T-helper 1 cell treated with Interleukin-12 subunit alpha and Interleukin-12 subunit beta and Interleukin-4 antibody, amounts not matched to agents 30 μg/mL and 1 μg/mL, for 36 hours (primary cell): ENCODE data around the gene ZNF608.

ENCODE experiments used
- H3K27ac Mint-ChIP-seq: one replicate; pipeline ENCODE4 v1.8.0; 2021; ENCODE audit warnings: mild to moderate bottlenecking, mixed read lengths
- H3K27me3 Mint-ChIP-seq: one replicate; pipeline ENCODE4 v1.8.0; 2021; ENCODE audit warnings: low read depth, mixed read lengths
- H3K36me3 Mint-ChIP-seq: one replicate; pipeline ENCODE4 v1.8.0; 2021; ENCODE audit warnings: low read depth, mixed read lengths
- H3K4me1 Mint-ChIP-seq: one replicate; pipeline ENCODE4 v1.8.0; 2021; ENCODE audit warnings: low read depth, mixed read lengths
- H3K4me3 Mint-ChIP-seq: one replicate; pipeline ENCODE4 v1.8.0; 2021; ENCODE audit warnings: mild to moderate bottlenecking, moderate library complexity, mixed read lengths
- H3K9me3 Mint-ChIP-seq: one replicate; pipeline ENCODE4 v1.8.0; 2021; ENCODE audit warnings: mixed read lengths

The ZNF608 gene

GRCh38 chr5:124745928-124746915 is at the start of gene ZNF608:
Gene ZNF608, minus strand, starts transcription at chr5:124746639. Its CDS starts 1,650 bp downstream, at chr5:124744989.
- Mint-ChIP-seq H3K9me3 (no peaks in the 10 kb centered on the region), H3K4me1 (peaks cover 9% of the 10 kb centered on the region), H3K36me3 (no peaks in the 10 kb centered on the region), H3K27ac (no peak within 1 kb of the TSS), H3K4me3 (peak within 1 kb of the TSS; percentile 46), H3K27me3 (peaks cover 5% of the 10 kb centered on the region)

GRCh38 chr5:124795829-124796228 is 49.4 kb upstream of the ZNF608 start:
- H3K4me1 Mint-ChIP-seq, result no peaks in the 10 kb centered on the region
- H3K4me3 Mint-ChIP-seq, result no peak overlapping the region
- H3K27ac Mint-ChIP-seq, result no peak overlapping the region
- peaks cover 6% of the 10 kb centered on the region for H3K9me3 Mint-ChIP-seq
- no peaks in the 10 kb centered on the region for H3K27me3 Mint-ChIP-seq
- H3K36me3 Mint-ChIP-seq, result no peaks in the 10 kb centered on the region

GRCh38 chr5:124790895-124791732 is 44.7 kb upstream of the ZNF608 start:
- H3K36me3 Mint-ChIP-seq, result no peaks in the 10 kb centered on the region
- no peak overlapping the region for H3K27ac Mint-ChIP-seq
- no peak overlapping the region for H3K4me3 Mint-ChIP-seq
- peaks cover 6% of the 10 kb centered on the region for H3K9me3 Mint-ChIP-seq
- no peaks in the 10 kb centered on the region for H3K4me1 Mint-ChIP-seq
- H3K27me3 Mint-ChIP-seq, result no peaks in the 10 kb centered on the region

GRCh38 chr5:124790301-124790894 is 44.0 kb upstream of the ZNF608 start:
- Mint-ChIP-seq H3K4me1 (no peaks in the 10 kb centered on the region), H3K27me3 (no peaks in the 10 kb centered on the region), H3K9me3 (peaks cover 6% of the 10 kb centered on the region), H3K36me3 (no peaks in the 10 kb centered on the region), H3K4me3 (no peak overlapping the region), H3K27ac (no peak overlapping the region)

- no peaks in the 10 kb centered on the region for H3K4me1 Mint-ChIP-seq
- H3K27ac Mint-ChIP-seq, result no peak overlapping the region
- H3K4me3 Mint-ChIP-seq, result no peak overlapping the region
- no peaks in the 10 kb centered on the region for H3K27me3 Mint-ChIP-seq
- no peaks in the 10 kb centered on the region for H3K36me3 Mint-ChIP-seq
- H3K9me3 Mint-ChIP-seq, result peaks cover 8% of the 10 kb centered on the region
Observed at GRCh38 chr5:124789104-124789605, 42.7 kb upstream of the ZNF608 start.

- Mint-ChIP-seq H3K36me3 (no peaks in the 10 kb centered on the region), H3K4me3 (no peak overlapping the region), H3K27ac (no peak overlapping the region), H3K27me3 (no peaks in the 10 kb centered on the region), H3K4me1 (no peaks in the 10 kb centered on the region), H3K9me3 (peaks cover 16% of the 10 kb centered on the region)
Observed at GRCh38 chr5:124783794-124784193, 37.4 kb upstream of the ZNF608 start.

GRCh38 chr5:124783285-124783684 is 36.8 kb upstream of the ZNF608 start:
- Mint-ChIP-seq H3K36me3 (no peaks in the 10 kb centered on the region), H3K4me1 (no peaks in the 10 kb centered on the region), H3K4me3 (no peak overlapping the region), H3K9me3 (peaks cover 16% of the 10 kb centered on the region), H3K27me3 (no peaks in the 10 kb centered on the region), H3K27ac (no peak overlapping the region)

- no peak overlapping the region for H3K27ac Mint-ChIP-seq
- no peaks in the 10 kb centered on the region for H3K27me3 Mint-ChIP-seq
- no peaks in the 10 kb centered on the region for H3K36me3 Mint-ChIP-seq
- H3K9me3 Mint-ChIP-seq, result peaks cover 16% of the 10 kb centered on the region
- H3K4me1 Mint-ChIP-seq, result no peaks in the 10 kb centered on the region
- no peak overlapping the region for H3K4me3 Mint-ChIP-seq
Observed at GRCh38 chr5:124782262-124782661, 35.8 kb upstream of the ZNF608 start.

GRCh38 chr5:124780011-124780410 is 33.6 kb upstream of the ZNF608 start:
- Mint-ChIP-seq H3K27ac (no peak overlapping the region), H3K4me3 (no peak overlapping the region), H3K36me3 (no peaks in the 10 kb centered on the region), H3K27me3 (no peaks in the 10 kb centered on the region), H3K4me1 (no peaks in the 10 kb centered on the region), H3K9me3 (peaks cover 15% of the 10 kb centered on the region)

GRCh38 chr5:124773315-124774311 is 27.2 kb upstream of the ZNF608 start:
- Mint-ChIP-seq H3K4me1 (no peaks in the 10 kb centered on the region), H3K4me3 (no peak overlapping the region), H3K27ac (no peak overlapping the region), H3K9me3 (no peaks in the 10 kb centered on the region), H3K36me3 (no peaks in the 10 kb centered on the region), H3K27me3 (no peaks in the 10 kb centered on the region)

- Mint-ChIP-seq H3K9me3 (no peaks in the 10 kb centered on the region), H3K27ac (no peak overlapping the region), H3K4me3 (no peak overlapping the region), H3K36me3 (no peaks in the 10 kb centered on the region), H3K4me1 (no peaks in the 10 kb centered on the region), H3K27me3 (no peaks in the 10 kb centered on the region)
Observed at GRCh38 chr5:124772457-124773200, 26.2 kb upstream of the ZNF608 start.

- Mint-ChIP-seq H3K9me3 (peaks cover 4% of the 10 kb centered on the region), H3K4me1 (no peaks in the 10 kb centered on the region), H3K36me3 (no peaks in the 10 kb centered on the region), H3K4me3 (no peak overlapping the region), H3K27ac (no peak overlapping the region), H3K27me3 (no peaks in the 10 kb centered on the region)
Observed at GRCh38 chr5:124771761-124772160, 25.3 kb upstream of the ZNF608 start.
